TTC549 (cell line): ENCODE data around the gene MTRF1L.
"Not testable (repeated sequence)": the region's sequence is repeated elsewhere in the genome, so short reads cannot be mapped to it uniquely, and the experiment has no call there.

Experiments used
- FAIRE-seq: peaks from 2 replicates; lab custom pipeline; 2012; peaks lifted over from hg19 to GRCh38; lab: Jason Lieb, UNC

The MTRF1L gene

DNA sequence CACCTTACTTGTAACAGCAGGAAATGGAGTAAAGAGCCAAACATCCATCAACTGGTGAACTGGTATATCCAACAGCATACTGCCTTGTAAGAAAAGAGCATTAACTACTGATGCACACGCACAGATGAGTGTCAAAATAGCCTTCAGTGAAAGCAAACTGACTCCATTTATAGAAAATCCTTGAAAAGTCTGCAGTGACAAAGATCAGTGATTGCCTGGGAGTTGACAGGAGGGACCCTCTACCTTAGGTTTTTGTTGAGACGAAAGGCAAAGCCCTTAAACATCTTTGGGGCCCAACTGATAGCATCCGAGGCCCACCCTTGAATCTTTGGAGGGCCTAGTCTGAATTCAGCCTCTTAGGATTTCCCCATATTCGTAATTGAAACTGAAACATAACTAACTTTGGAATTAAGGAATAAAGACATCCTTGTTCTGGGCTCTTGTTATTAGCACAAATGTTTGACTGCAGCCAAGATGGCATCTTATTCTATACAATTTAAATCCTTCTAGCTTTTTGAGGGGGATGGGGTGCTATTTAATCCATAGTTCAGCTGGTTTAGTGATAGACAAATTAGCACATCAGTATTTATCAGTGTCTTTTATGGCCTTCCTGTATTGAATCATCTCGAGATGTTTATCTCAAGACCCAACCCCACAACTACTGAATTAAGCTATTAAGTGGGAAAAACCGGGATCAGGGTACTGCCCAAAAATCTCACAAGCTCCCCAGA lies 32.7 kb downstream of the MTRF1L start:
- no peak for FAIRE-seq

GRCh38 chr6:152966168-152966894 lies 36.2 kb downstream of the MTRF1L start:
- not testable (repeated sequence) for FAIRE-seq

GRCh38 chr6:152959333-152959732 lies 43.2 kb downstream of the MTRF1L start:
- no peak for FAIRE-seq

- FAIRE-seq, result no peak
Observed at GRCh38 chr6:152957796-152958195, 44.7 kb downstream of the MTRF1L start.

GRCh38 chr6:152954443-152954842 lies 48.1 kb downstream of the MTRF1L start:
- no peak for FAIRE-seq

GRCh38 chr6:152952866-152953509 lies 49.5 kb downstream of the MTRF1L start:
- FAIRE-seq, result peak; percentile 81

GRCh38 chr6:152952045-152952444 lies 50.5 kb downstream of the MTRF1L start:
- no peak for FAIRE-seq

- FAIRE-seq, result no peak
Observed at GRCh38 chr6:152950240-152950639, 52.3 kb downstream of the MTRF1L start.

DNA sequence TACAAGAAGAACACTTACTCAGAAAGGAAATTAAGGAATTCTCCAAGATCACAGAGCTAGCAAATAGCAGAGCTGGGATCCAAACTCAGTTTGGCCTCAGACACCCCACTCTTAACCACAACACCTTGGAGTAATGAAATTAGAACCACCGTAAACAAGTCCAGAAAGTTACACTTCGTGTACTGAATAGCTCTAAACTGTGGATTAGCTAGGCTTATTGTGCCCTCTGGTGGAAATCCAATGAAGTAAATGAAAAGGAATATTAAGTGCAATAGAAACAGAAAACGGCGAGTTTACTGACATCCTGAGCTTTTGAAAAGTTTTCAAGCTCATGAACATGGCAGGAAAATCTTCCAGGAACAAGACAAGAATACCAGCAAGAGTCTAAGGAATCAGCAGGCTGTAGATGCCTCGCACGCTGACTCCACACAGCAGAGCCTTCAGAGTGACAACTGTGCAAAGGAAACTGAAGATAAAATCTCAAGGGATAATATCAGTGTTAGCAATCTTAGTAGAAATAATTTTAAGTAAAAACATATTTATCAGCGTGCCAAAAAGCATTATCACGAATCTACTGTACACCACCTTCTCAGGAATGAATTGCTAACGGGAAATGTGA lies 54.2 kb downstream of the MTRF1L start:
- FAIRE-seq, result peak; percentile 54

DNA sequence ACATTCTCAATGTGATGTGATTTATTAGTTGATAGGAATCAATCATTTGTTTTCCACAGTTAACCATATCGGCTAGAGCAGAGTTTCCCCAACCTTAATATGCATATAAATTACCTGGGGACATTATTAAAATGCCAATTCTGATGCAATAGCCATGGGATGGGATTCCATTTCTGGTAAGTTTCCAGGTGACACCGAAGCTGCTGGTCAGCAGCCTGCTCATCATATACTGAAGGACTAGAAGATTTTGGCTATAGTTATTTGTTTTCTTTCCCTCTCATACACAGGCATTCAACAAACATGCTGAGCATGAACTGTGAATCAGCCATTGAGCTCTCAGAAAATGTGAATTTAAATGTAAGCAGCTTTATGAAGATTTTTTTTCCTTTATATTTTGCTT lies 55.5 kb downstream of the MTRF1L start:
- FAIRE-seq, result no peak

GRCh38 chr6:152946484-152946883 lies 56.0 kb downstream of the MTRF1L start:
- FAIRE-seq, result no peak

GRCh38 chr6:152943260-152943897 lies 59.1 kb downstream of the MTRF1L start:
- no peak for FAIRE-seq

DNA sequence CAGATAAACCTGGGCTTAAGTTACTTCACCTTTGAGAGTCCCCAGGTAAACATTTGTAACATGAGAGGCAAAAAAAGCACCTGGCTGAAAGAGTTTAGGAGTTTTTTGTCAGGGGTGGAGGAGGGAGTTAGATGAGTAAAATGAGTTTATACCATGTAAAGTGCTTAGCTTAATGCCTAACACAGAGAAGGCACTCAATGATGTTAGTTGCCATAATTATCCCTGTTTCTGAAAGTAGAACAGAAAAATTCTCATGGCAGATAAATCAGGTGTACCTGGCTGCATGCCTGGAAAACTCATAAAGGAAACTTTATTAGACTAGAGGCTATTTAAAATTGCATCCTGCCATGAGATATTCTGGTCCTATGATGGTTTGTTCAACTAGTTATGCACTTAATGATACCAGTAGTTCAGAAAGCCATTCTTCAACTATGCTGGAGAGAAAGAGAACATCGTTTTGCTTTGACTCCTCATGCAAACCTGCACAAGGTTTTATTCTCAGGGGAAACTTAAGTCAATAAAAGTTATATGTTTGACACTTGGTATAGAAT lies 60.1 kb downstream of the MTRF1L start:
- FAIRE-seq, result no peak

GRCh38 chr6:152941746-152942145 lies 60.8 kb downstream of the MTRF1L start:
- FAIRE-seq, result no peak
